Measurements from ENCODE around the gene FBXL7.
A peak's percentile ranks its signal among the peaks of the same experiment; 100 is the strongest.

Gene FBXL7

GRCh38 chr5:15772131-15772530, 272.2 kb downstream of the FBXL7 start:
- DNase-seq (ENCODE audit: low spot score): no peak

- DNase-seq (ENCODE audit: low spot score): no peak
Measured at GRCh38 chr5:15774632-15775031, 274.7 kb downstream of the FBXL7 start.

GRCh38 chr5:15776346-15776745, 276.4 kb downstream of the FBXL7 start:
- no peak for DNase-seq (ENCODE audit: low spot score)

GRCh38 chr5:15783734-15784133, 283.8 kb downstream of the FBXL7 start:
- DNase-seq (ENCODE audit: low spot score): no peak

- DNase-seq (ENCODE audit: low spot score): no peak
Measured at GRCh38 chr5:15785531-15785981, 285.6 kb downstream of the FBXL7 start.

- no peak for DNase-seq (ENCODE audit: low spot score)
Measured at GRCh38 chr5:15786326-15786725, 286.3 kb downstream of the FBXL7 start.

- DNase-seq (ENCODE audit: low spot score): no peak
Measured at GRCh38 chr5:15786884-15787283, 286.9 kb downstream of the FBXL7 start.

GRCh38 chr5:15787681-15788080, 287.7 kb downstream of the FBXL7 start:
- no peak for DNase-seq (ENCODE audit: low spot score)

GRCh38 chr5:15789642-15790041, 289.7 kb downstream of the FBXL7 start:
- no peak for DNase-seq (ENCODE audit: low spot score)

GRCh38 chr5:15790446-15791018, 290.6 kb downstream of the FBXL7 start:
- no peak for DNase-seq (ENCODE audit: low spot score)

- DNase-seq (ENCODE audit: low spot score): no peak
Measured at GRCh38 chr5:15791274-15791673, 291.3 kb downstream of the FBXL7 start.

- peak; percentile 14 for DNase-seq (ENCODE audit: low spot score)
Measured at GRCh38 chr5:15791859-15792258, 291.9 kb downstream of the FBXL7 start.

- DNase-seq (ENCODE audit: low spot score): no peak
Measured at GRCh38 chr5:15794052-15794985, 294.3 kb downstream of the FBXL7 start.

GRCh38 chr5:15796096-15796495, 296.1 kb downstream of the FBXL7 start:
- DNase-seq (ENCODE audit: low spot score): no peak

- no peak for DNase-seq (ENCODE audit: low spot score)
Measured at GRCh38 chr5:15796557-15796956, 296.6 kb downstream of the FBXL7 start.

GRCh38 chr5:15797116-15797515, 297.1 kb downstream of the FBXL7 start:
- no peak for DNase-seq (ENCODE audit: low spot score)

GRCh38 chr5:15798006-15798405, 298.0 kb downstream of the FBXL7 start:
- DNase-seq (ENCODE audit: low spot score): no peak

- DNase-seq (ENCODE audit: low spot score): no peak
Measured at GRCh38 chr5:15799014-15799413, 299.0 kb downstream of the FBXL7 start.

GRCh38 chr5:15799612-15800011, 299.6 kb downstream of the FBXL7 start:
- no peak for DNase-seq (ENCODE audit: low spot score)

GRCh38 chr5:15803280-15803679, 303.3 kb downstream of the FBXL7 start:
- DNase-seq (ENCODE audit: low spot score): no peak

- no peak for DNase-seq (ENCODE audit: low spot score)
Measured at GRCh38 chr5:15806613-15807012, 306.6 kb downstream of the FBXL7 start.

- DNase-seq (ENCODE audit: low spot score): no peak
Measured at GRCh38 chr5:15807248-15807647, 307.3 kb downstream of the FBXL7 start.

- DNase-seq (ENCODE audit: low spot score): no peak
Measured at GRCh38 chr5:15807871-15808270, 307.9 kb downstream of the FBXL7 start.
